Erythroblast (primary cell): ENCODE measurements around the gene AGMO.

Experiments
- GATA1 ChIP-seq: IDR thresholded peaks from 2 replicates; pipeline ENCODE4 v1.6.1; 2011; ENCODE audit warnings: low read depth, mild to moderate bottlenecking, control low read depth, low read length, moderate library complexity
- POLR2A ChIP-seq: IDR thresholded peaks from 2 replicates; pipeline ENCODE4 v1.6.1; 2011; ENCODE audit warnings: mild to moderate bottlenecking, low read length

DNA sequence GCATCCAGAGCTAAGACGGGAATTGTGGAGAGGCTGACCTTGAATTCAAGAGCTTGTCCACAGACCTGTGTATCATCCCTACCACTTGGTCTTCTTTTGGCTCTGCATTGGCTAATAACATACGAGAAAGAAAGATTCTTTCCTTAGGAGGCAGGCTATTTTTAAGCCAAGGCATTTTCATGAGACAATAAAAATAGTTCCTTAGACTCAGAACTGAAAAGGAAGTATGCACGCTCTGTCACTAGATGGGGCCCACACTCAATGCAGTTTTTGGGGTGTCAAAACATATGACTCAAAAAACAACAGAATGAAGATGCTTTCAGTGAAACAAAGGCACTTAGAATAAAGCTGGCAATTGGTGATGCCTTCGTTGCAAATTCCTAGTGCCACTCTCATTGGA is 393.3 kb downstream of the AGMO start:
- TF ChIP-seq POLR2A (no peak), GATA1 (no peak)
